IPS-NIHi7 (cell line): ENCODE data around the gene RGS17.
"Not testable (repeated sequence)": the region's sequence is repeated elsewhere in the genome, so short reads cannot be mapped to it uniquely, and the experiment has no call there.

Experiments used
- DNase-seq: peaks from one replicate; pipeline ENCODE4 v3.0.0; 2012; ENCODE audit warnings: mixed read lengths; ENCODE audit errors: extremely low spot score

The RGS17 gene

GRCh38 chr6:153125032-153125431 is 6.0 kb downstream of the RGS17 start:
- DNase-seq: no peak

- no peak for DNase-seq
Measured at GRCh38 chr6:153123801-153124200, 7.3 kb downstream of the RGS17 start.

- no peak for DNase-seq
Measured at GRCh38 chr6:153121311-153121710, 9.8 kb downstream of the RGS17 start.

GRCh38 chr6:153117986-153118879 is 12.8 kb downstream of the RGS17 start:
- no peak for DNase-seq

GRCh38 chr6:153111082-153111481 is 20.0 kb downstream of the RGS17 start:
- not testable (repeated sequence) for DNase-seq

- DNase-seq: not testable (repeated sequence)
Measured at GRCh38 chr6:153110612-153111011, 20.5 kb downstream of the RGS17 start.

GRCh38 chr6:153108315-153108714 is 22.8 kb downstream of the RGS17 start:
- DNase-seq: peak; percentile 38

GRCh38 chr6:153106021-153106420 is 25.1 kb downstream of the RGS17 start:
- DNase-seq: no peak

GRCh38 chr6:153104220-153104619 is 26.9 kb downstream of the RGS17 start:
- DNase-seq: no peak

- DNase-seq: no peak
Measured at GRCh38 chr6:153103319-153103655, 27.8 kb downstream of the RGS17 start.

- no peak for DNase-seq
Measured at GRCh38 chr6:153102605-153103318, 28.3 kb downstream of the RGS17 start.

- no peak for DNase-seq
Measured at GRCh38 chr6:153101461-153101860, 29.6 kb downstream of the RGS17 start.

GRCh38 chr6:153099636-153100035 is 31.4 kb downstream of the RGS17 start:
- no peak for DNase-seq

GRCh38 chr6:153096792-153097191 is 34.3 kb downstream of the RGS17 start:
- DNase-seq: no peak

GRCh38 chr6:153096031-153096430 is 35.1 kb downstream of the RGS17 start:
- DNase-seq: no peak

- DNase-seq: no peak
Measured at GRCh38 chr6:153092082-153093013, 38.7 kb downstream of the RGS17 start.

- DNase-seq: no peak
Measured at GRCh38 chr6:153090241-153090930, 40.7 kb downstream of the RGS17 start.

- DNase-seq: no peak
Measured at GRCh38 chr6:153088796-153089195, 42.3 kb downstream of the RGS17 start.

GRCh38 chr6:153087436-153087835 is 43.6 kb downstream of the RGS17 start:
- DNase-seq: no peak

GRCh38 chr6:153086225-153086990 is 44.7 kb downstream of the RGS17 start:
- no peak for DNase-seq

- no peak for DNase-seq
Measured at GRCh38 chr6:153085239-153085638, 45.8 kb downstream of the RGS17 start.
